SH-SY5Y (cell line): ENCODE data around the gene STOML3.

Source experiments
- GATA2 ChIP-seq: IDR thresholded peaks from 2 replicates; pipeline ENCODE4 v1.6.1; 2011; ENCODE audit warnings: mild to moderate bottlenecking, low read depth, low read length
- GATA3 ChIP-seq: IDR thresholded peaks from 2 replicates; pipeline ENCODE4 v1.6.1; 2011; ENCODE audit warnings: low read depth, mild to moderate bottlenecking, low read length, moderate library complexity

DNA sequence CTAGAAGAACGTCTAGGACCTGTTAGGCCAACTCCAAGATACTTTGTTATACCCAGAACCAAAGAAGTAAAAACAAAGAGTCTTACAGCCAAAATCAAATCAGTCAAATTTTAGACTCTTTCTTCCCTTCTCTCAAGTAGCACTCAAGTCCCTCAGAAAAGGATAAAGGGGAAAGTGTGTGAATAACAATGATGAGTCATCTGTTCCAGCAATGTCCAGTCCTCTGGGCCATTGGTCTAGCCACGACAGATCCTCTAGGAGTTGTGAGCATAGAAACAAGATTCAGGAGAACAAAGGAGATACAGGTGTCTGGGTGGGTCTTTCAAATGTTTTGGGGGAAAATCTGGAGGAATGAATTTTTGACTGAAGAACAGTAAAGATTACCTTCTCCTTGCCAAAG is 36.3 kb downstream of the STOML3 start:
- TF ChIP-seq GATA3 = no peak
- no peak for TF ChIP-seq GATA2
